BE2C (cell line): ENCODE measurements around the gene DSG1.
"Not testable (repeated sequence)": the region's sequence is repeated elsewhere in the genome, so short reads cannot be mapped to it uniquely, and the experiment has no call there.

Source experiments
- DNase-seq: peaks from one replicate; pipeline ENCODE4 v3.0.0-alpha.2; 2020
- H3K27me3 ChIP-seq: fragments of 250-450 bp; sonication (Bioruptor Pico); 2 replicates; pipeline ENCODE4 v1.5.1; 2020; ENCODE audit warnings: mild to moderate bottlenecking
- H3K36me3 ChIP-seq: fragments of 250-450 bp; sonication (Bioruptor Pico); 2 replicates; pipeline ENCODE4 v1.5.1; 2020; ENCODE audit warnings: mild to moderate bottlenecking
- H3K4me1 ChIP-seq: fragments of 250-450 bp; sonication (Bioruptor Pico); 2 replicates; pipeline ENCODE4 v1.5.1; 2020
- H3K4me3 ChIP-seq: 2 replicates; pipeline ENCODE4 v1.5.1; 2011; ENCODE audit warnings: low read depth, low read length
- H3K9me3 ChIP-seq: fragments of 250-450 bp; sonication (Bioruptor Pico); 2 replicates; pipeline ENCODE4 v1.5.1; 2020
- CTCF ChIP-seq: IDR thresholded peaks from 2 replicates; pipeline ENCODE4 v1.5.1; 2012; ENCODE audit warnings: mild to moderate bottlenecking, low read depth, low read length

DSG1 gene

GRCh38 chr18:31275722-31276463 lies 42.1 kb upstream of the DSG1 start:
- no peak for TF ChIP-seq CTCF
- H3K9me3 ChIP-seq, result no peaks in the 10 kb centered on the region
- H3K36me3 ChIP-seq, result no peaks in the 10 kb centered on the region
- H3K4me1 ChIP-seq, result no peaks in the 10 kb centered on the region
- H3K27me3 ChIP-seq, result no peaks in the 10 kb centered on the region
- no peak overlapping the region for H3K4me3 ChIP-seq
- no peak for DNase-seq

GRCh38 chr18:31278609-31279071 lies 39.3 kb upstream of the DSG1 start:
- H3K4me1 ChIP-seq, result no peaks in the 10 kb centered on the region
- no peaks in the 10 kb centered on the region for H3K36me3 ChIP-seq
- no peaks in the 10 kb centered on the region for H3K27me3 ChIP-seq
- no peak for DNase-seq
- H3K9me3 ChIP-seq, result no peaks in the 10 kb centered on the region
- H3K4me3 ChIP-seq, result no peak overlapping the region
- no peak for TF ChIP-seq CTCF

GRCh38 chr18:31280502-31280901 lies 37.5 kb upstream of the DSG1 start:
- no peaks in the 10 kb centered on the region for H3K27me3 ChIP-seq
- no peak overlapping the region for H3K4me3 ChIP-seq
- TF ChIP-seq CTCF, result no peak
- no peak for DNase-seq
- no peaks in the 10 kb centered on the region for H3K9me3 ChIP-seq
- H3K36me3 ChIP-seq, result no peaks in the 10 kb centered on the region
- no peaks in the 10 kb centered on the region for H3K4me1 ChIP-seq

GRCh38 chr18:31281437-31281836 lies 36.5 kb upstream of the DSG1 start:
- no peak overlapping the region for H3K4me3 ChIP-seq
- no peaks in the 10 kb centered on the region for H3K4me1 ChIP-seq
- H3K9me3 ChIP-seq, result no peaks in the 10 kb centered on the region
- no peak for TF ChIP-seq CTCF
- no peaks in the 10 kb centered on the region for H3K36me3 ChIP-seq
- no peak for DNase-seq
- H3K27me3 ChIP-seq, result no peaks in the 10 kb centered on the region

- not testable (repeated sequence) for H3K36me3 ChIP-seq, DNase-seq, H3K27me3 ChIP-seq, H3K4me3 ChIP-seq, H3K9me3 ChIP-seq, H3K4me1 ChIP-seq
Measured at GRCh38 chr18:31289446-31289845, 28.5 kb upstream of the DSG1 start.

- Histone ChIP-seq H3K27me3 (no peaks in the 10 kb centered on the region), H3K36me3 (no peaks in the 10 kb centered on the region), H3K4me1 (no peaks in the 10 kb centered on the region), H3K4me3 (no peak overlapping the region), H3K9me3 (no peaks in the 10 kb centered on the region)
- DNase-seq, result no peak
- TF ChIP-seq CTCF, result no peak
Measured at GRCh38 chr18:31291688-31292087, 26.3 kb upstream of the DSG1 start.
